ENCODE results near the gene SLC4A8.
A peak's percentile ranks its signal among the peaks of the same experiment; 100 is the strongest.

SLC4A8 gene

GRCh38 chr12:51534216-51535074 lies 109.8 kb downstream of the SLC4A8 start:
- no peak overlapping the region for H3K27ac ChIP-seq

GRCh38 chr12:51536159-51536558 lies 111.5 kb downstream of the SLC4A8 start:
- no peak for TF ChIP-seq ZFX (IDR thresholded peaks at IDR 0.05; ENCODE audit: borderline replicate concordance)
- no peak for TF ChIP-seq CTCF (IDR thresholded peaks at IDR 0.05)
- H3K27ac ChIP-seq, result no peak overlapping the region

More at GRCh38 chr12:51534216-51535074, 109.8 kb downstream of the SLC4A8 start:
- TF ChIP-seq ZFX (IDR thresholded peaks at IDR 0.05; ENCODE audit: borderline replicate concordance), result no peak
- TF ChIP-seq CTCF (IDR thresholded peaks at IDR 0.05), result peak; percentile 1; the same call in 1 of the 2 replicates

- TF ChIP-seq CTCF (IDR thresholded peaks at IDR 0.05) (no peak), ZFX (IDR thresholded peaks at IDR 0.05; ENCODE audit: borderline replicate concordance) (no peak)
- no peak overlapping the region for H3K27ac ChIP-seq
Observed at GRCh38 chr12:51538149-51538548, 113.5 kb downstream of the SLC4A8 start.

GRCh38 chr12:51538599-51538998 lies 114.0 kb downstream of the SLC4A8 start:
- TF ChIP-seq CTCF (IDR thresholded peaks at IDR 0.05), result no peak
- TF ChIP-seq ZFX (IDR thresholded peaks at IDR 0.05; ENCODE audit: borderline replicate concordance), result no peak
- H3K27ac ChIP-seq, result no peak overlapping the region

GRCh38 chr12:51540996-51541395 lies 116.4 kb downstream of the SLC4A8 start:
- TF ChIP-seq CTCF (IDR thresholded peaks at IDR 0.05) (no peak), ZFX (IDR thresholded peaks at IDR 0.05; ENCODE audit: borderline replicate concordance) (no peak)
- H3K27ac ChIP-seq, result no peak overlapping the region

GRCh38 chr12:51546097-51546496 lies 121.5 kb downstream of the SLC4A8 start:
- no peak overlapping the region for H3K27ac ChIP-seq
- TF ChIP-seq CTCF (IDR thresholded peaks at IDR 0.05) (no peak), ZFX (IDR thresholded peaks at IDR 0.05; ENCODE audit: borderline replicate concordance) (no peak)

- TF ChIP-seq ZFX (IDR thresholded peaks at IDR 0.05; ENCODE audit: borderline replicate concordance) (no peak), CTCF (IDR thresholded peaks at IDR 0.05) (no peak)
Observed at GRCh38 chr12:51547606-51548005, 123.0 kb downstream of the SLC4A8 start.

More at GRCh38 chr12:51547606-51548005, 123.0 kb downstream of the SLC4A8 start:
- H3K27ac ChIP-seq, result no peak overlapping the region

Measured in 22Rv1 (cell line).